Subcutaneous abdominal adipose tissue (tissue), 5 donors: Measurements from ENCODE around the gene SNX32.
"Not testable (repeated sequence)": the region's sequence is repeated elsewhere in the genome, so short reads cannot be mapped to it uniquely, and the experiment has no call there.

Experiments
- H3K27ac ChIP-seq: one replicate; pipeline ENCODE4 v1.7.0; 2013; ENCODE audit warnings: low read depth, mild to moderate bottlenecking, inconsistent platforms, low read length, moderate library complexity
- H3K27me3 ChIP-seq, 5 donors: one replicate each; pipeline ENCODE4 v1.7.0; 2013; ENCODE audit warnings: low read length in 5 of 5, inconsistent platforms in 1 of 5; ENCODE audit not compliant: control insufficient read depth in 5 of 5, insufficient read depth in 4 of 5
- H3K36me3 ChIP-seq, 5 donors: one replicate each; pipeline ENCODE4 v1.7.0; 2013; ENCODE audit warnings: low read length in 5 of 5; ENCODE audit not compliant: control insufficient read depth in 5 of 5, insufficient read depth in 5 of 5
- H3K4me1 ChIP-seq, 5 donors: one replicate each; pipeline ENCODE4 v1.7.0; 2013; ENCODE audit warnings: low read length in 5 of 5, mild to moderate bottlenecking in 3 of 5, moderate library complexity in 1 of 5; ENCODE audit not compliant: control insufficient read depth in 5 of 5, insufficient read depth in 5 of 5
- H3K4me3 ChIP-seq, 5 donors: one replicate each; pipeline ENCODE4 v1.7.0; 2013; ENCODE audit warnings: low read length in 5 of 5, low read depth in 1 of 5
- H3K9ac ChIP-seq, 5 donors: one replicate each; pipeline ENCODE4 v1.7.0; 2013; ENCODE audit warnings: low read length in 5 of 5, mild to moderate bottlenecking in 4 of 5, moderate library complexity in 3 of 5
- H3K9me3 ChIP-seq, 5 donors: one replicate each; pipeline ENCODE4 v1.7.0; 2013; ENCODE audit warnings: low read length in 5 of 5; ENCODE audit not compliant: control insufficient read depth in 5 of 5
- donor health status: healthy.
- donor health status: healthy.
- donor health status: healthy.
- donor health status: healthy.
- donor health status: healthy.

The SNX32 gene

DNA sequence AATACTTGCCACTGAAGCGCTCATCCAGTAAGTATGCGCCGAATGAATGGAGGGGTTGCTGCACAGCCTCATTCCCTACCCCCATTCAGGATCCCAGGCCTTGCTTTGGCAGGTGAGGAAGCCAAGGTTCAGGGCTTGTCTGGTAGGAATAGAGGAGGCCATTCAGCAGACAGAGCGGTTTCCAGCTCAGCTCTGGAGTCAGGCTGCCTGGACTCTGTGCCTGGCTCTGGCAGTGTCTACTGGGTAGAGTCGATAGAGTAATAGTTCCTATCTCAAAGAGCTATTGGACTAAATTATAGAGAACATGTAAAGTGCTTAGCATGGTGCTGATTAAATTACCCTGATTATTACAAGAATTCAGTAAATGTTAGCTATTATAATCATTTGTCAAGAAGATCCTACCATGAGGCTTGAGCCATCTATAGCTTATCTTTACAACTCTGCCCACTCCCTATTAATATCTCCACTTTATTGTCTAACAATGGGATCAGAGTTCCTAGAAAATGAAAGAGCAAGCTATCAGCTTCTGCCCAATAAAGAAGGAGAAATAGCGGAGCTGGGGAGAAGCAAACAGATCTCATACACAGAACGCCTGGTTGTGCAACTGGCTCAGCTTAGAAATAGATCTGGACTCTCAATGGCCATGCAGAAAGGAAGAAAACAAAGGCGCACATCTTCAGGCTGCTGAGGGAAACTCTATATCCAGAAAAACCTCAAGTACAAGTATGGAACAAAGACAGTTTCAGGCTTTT, 6.6 kb upstream of the SNX32 start:
- H3K9ac ChIP-seq = peak overlapping the region in 1 of 5 donors; percentile 12
- no peak overlapping the region for H3K4me3 ChIP-seq
- H3K4me1 ChIP-seq = no peaks in the 10 kb centered on the region
- H3K36me3 ChIP-seq = no peaks in the 10 kb centered on the region
- no peak overlapping the region for H3K27ac ChIP-seq
- H3K9me3 ChIP-seq = no peaks in the 10 kb centered on the region
- peaks cover 0 to 5% (median 0%) of the 10 kb centered on the region in 5 donors for H3K27me3 ChIP-seq

DNA sequence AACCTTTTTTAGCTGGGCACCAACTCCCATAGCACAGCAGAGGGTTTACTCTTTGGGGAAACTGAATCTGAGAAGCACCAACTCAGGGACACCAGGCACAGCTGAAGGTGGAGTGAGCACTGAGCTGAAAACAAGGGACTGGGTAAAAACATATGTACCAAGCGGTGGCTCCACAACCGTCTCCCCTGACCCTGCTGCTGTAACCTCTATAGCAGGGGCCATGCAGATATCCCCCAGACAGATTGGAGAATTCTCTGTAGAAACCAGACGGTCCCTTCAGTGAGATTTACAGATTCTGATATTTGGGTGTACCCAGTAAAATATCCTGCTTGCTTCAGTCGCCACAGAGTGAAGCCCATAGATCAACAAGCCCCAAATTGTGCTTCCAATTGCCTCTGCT, 4.3 kb upstream of the SNX32 start:
- no peak overlapping the region for H3K9ac ChIP-seq
- peaks cover 0 to 5% (median 0%) of the 10 kb centered on the region in 5 donors for H3K27me3 ChIP-seq
- H3K9me3 ChIP-seq = no peaks in the 10 kb centered on the region
- H3K27ac ChIP-seq = no peak overlapping the region
- H3K4me1 ChIP-seq = peaks cover 5 to 17% (median 16%) of the 10 kb centered on the region in 5 donors
- H3K36me3 ChIP-seq = no peaks in the 10 kb centered on the region
- no peak overlapping the region for H3K4me3 ChIP-seq

DNA sequence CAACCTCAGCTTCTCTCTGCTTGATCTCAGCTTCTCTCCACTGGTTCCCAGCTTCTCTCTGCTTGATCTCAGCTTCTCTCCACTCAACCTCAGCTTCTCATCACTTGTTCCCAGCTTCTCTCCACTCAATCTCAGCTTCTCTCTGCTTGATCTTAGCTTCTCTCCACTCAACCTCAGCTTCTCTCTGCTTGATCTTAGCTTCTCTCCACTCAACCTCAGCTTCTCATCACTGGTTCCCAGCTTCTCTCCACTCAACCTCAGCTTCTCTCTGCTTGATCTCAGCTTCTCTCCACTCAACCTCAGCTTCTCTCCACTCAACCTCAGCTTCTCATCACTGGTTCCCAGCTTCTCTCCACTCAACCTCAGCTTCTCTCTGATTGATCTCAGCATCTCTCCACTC, 1.5 kb upstream of the SNX32 start:
- not testable (repeated sequence) for H3K27ac ChIP-seq, H3K4me3 ChIP-seq, H3K9me3 ChIP-seq, H3K27me3 ChIP-seq, H3K36me3 ChIP-seq, H3K9ac ChIP-seq
- peaks cover 5 to 18% (median 17%) of the 10 kb centered on the region in 5 donors for H3K4me1 ChIP-seq

- peak overlapping the region in 2 of 5 donors; percentile 55 to 59 for H3K9ac ChIP-seq
- H3K4me3 ChIP-seq = peak overlapping the region; percentile 51 to 73 (median 69)
- no peaks in the 10 kb centered on the region for H3K9me3 ChIP-seq
- H3K27ac ChIP-seq = no peak overlapping the region
- H3K36me3 ChIP-seq = no peaks in the 10 kb centered on the region
- peaks cover 5 to 18% (median 17%) of the 10 kb centered on the region in 5 donors for H3K4me1 ChIP-seq
- H3K27me3 ChIP-seq = peaks cover 0 to 4% (median 0%) of the 10 kb centered on the region in 5 donors
Observed at GRCh38 chr11:65834202-65834601, 439 bp downstream of the SNX32 start.

DNA sequence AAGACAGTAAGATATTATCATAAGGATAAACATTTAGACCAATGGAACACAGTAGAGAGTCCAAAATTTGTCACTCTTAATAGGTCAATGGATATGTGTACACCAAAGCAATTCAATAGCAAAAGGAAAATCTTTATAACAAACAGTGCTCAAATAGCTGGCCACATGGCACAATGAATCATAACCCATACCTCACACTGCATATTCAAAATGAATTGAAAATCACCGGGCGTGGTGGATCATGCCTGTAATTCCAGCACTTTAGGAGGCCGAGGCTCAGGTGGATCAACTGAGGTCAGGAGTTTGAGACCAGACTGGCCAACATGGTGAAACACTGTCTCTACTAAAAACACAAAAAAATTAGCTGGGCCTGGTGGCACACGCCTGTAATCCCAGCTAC, 8.4 kb downstream of the SNX32 start:
- H3K27ac ChIP-seq = no peak overlapping the region
- H3K36me3 ChIP-seq = no peaks in the 10 kb centered on the region
- H3K4me3 ChIP-seq = no peak overlapping the region
- H3K9me3 ChIP-seq = no peaks in the 10 kb centered on the region
- no peaks in the 10 kb centered on the region for H3K4me1 ChIP-seq
- H3K27me3 ChIP-seq = no peaks in the 10 kb centered on the region
- H3K9ac ChIP-seq = no peak overlapping the region

GRCh38 chr11:65843811-65844210, 10.0 kb downstream of the SNX32 start:
- no peak overlapping the region for H3K9ac ChIP-seq
- H3K27me3 ChIP-seq = no peaks in the 10 kb centered on the region
- no peak overlapping the region for H3K27ac ChIP-seq
- no peaks in the 10 kb centered on the region for H3K4me1 ChIP-seq
- no peaks in the 10 kb centered on the region for H3K36me3 ChIP-seq
- no peak overlapping the region for H3K4me3 ChIP-seq
- H3K9me3 ChIP-seq = no peaks in the 10 kb centered on the region

- Histone ChIP-seq H3K27ac (no peak overlapping the region), H3K9me3 (no peaks in the 10 kb centered on the region), H3K4me3 (no peak overlapping the region), H3K4me1 (no peaks in the 10 kb centered on the region), H3K9ac (no peak overlapping the region), H3K36me3 (no peaks in the 10 kb centered on the region), H3K27me3 (no peaks in the 10 kb centered on the region)
Observed at GRCh38 chr11:65844231-65844872, 10.6 kb downstream of the SNX32 start.

GRCh38 chr11:65847746-65848145, 14.0 kb downstream of the SNX32 start:
- Histone ChIP-seq H3K36me3 (peaks cover 0 to 23% (median 18%) of the 10 kb centered on the region in 5 donors), H3K27ac (no peak overlapping the region), H3K4me1 (no peaks in the 10 kb centered on the region), H3K9me3 (peaks cover 0 to 7% (median 5%) of the 10 kb centered on the region in 5 donors), H3K4me3 (no peak overlapping the region), H3K27me3 (no peaks in the 10 kb centered on the region), H3K9ac (no peak overlapping the region)

DNA sequence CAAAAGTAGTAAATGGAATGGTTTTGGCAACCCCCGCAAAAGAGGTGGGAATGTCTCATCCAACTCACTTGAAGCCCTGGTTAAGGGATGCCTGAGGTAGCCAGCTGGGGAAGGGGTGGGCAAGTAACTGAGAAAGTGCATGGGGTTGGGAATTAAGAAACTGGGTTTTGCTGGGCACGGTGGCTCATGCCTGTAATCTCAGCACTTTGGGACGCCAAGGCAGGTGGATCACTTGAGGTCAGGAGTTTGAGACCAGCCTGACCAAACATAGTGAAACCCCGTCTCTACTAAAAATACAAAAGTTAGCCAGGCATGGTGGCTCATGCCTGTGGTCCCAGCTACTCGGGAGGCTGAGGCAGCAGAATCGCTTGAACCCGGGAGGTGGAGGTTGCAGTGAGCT, 14.9 kb downstream of the SNX32 start:
- H3K4me3 ChIP-seq, H3K9me3 ChIP-seq, H3K9ac ChIP-seq, H3K4me1 ChIP-seq, H3K27ac ChIP-seq, H3K27me3 ChIP-seq: not testable (repeated sequence)
- H3K36me3 ChIP-seq = peaks cover 0 to 32% (median 27%) of the 10 kb centered on the region in 5 donors

DNA sequence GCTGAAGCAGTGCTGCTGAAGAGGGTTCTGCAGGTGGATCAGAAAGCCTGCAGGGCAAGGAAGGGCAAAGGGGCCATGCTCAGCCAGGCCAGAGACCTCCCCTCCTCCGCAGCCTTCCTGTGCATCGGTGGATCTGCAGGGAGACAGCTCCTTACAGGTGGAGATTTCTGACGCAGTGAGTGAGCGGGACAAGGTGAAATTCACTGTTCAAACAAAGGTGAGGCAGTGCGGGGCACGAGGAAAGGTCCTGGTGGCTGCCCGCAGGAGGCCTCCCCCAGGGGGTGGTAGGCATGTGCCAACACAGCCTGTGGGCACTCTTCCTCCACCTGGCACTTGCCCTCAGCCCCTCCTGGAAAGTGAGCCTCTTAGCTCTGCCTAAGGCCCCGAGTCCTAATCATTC, 15.6 kb downstream of the SNX32 start:
- Histone ChIP-seq H3K27ac (no peak overlapping the region), H3K4me1 (no peaks in the 10 kb centered on the region), H3K36me3 (peaks cover 0 to 39% (median 34%) of the 10 kb centered on the region in 5 donors), H3K4me3 (no peak overlapping the region), H3K27me3 (no peaks in the 10 kb centered on the region), H3K9ac (no peak overlapping the region), H3K9me3 (peaks cover 0 to 7% (median 5%) of the 10 kb centered on the region in 5 donors)
